Activated T-helper 9 cell treated with anti-CD3 and anti-CD28 coated beads, Interleukin-2, amount 50 U/mL, for 16 hours (primary cell): ENCODE data around the gene ABLIM3.

Experiments
- DNase-seq: peaks from one replicate; pipeline ENCODE4 v3.0.0-alpha.2; 2020; ENCODE audit warnings: low read depth

Gene ABLIM3

GRCh38 chr5:149133795-149134777, 7.2 kb upstream of the ABLIM3 start:
- no peak for DNase-seq

- DNase-seq = no peak
Measured at GRCh38 chr5:149134778-149135500, 6.4 kb upstream of the ABLIM3 start.

GRCh38 chr5:149135536-149136201, 5.6 kb upstream of the ABLIM3 start:
- DNase-seq = no peak

- DNase-seq = no peak
Measured at GRCh38 chr5:149138182-149138923, 2.9 kb upstream of the ABLIM3 start.

- DNase-seq = no peak
Measured at GRCh38 chr5:149140197-149141002, 893 bp upstream of the ABLIM3 start.

GRCh38 chr5:149141957-149142851, 911 bp downstream of the ABLIM3 start:
- no peak for DNase-seq

GRCh38 chr5:149143470-149143869, 2.2 kb downstream of the ABLIM3 start:
- DNase-seq = no peak

- no peak for DNase-seq
Measured at GRCh38 chr5:149144637-149145036, 3.3 kb downstream of the ABLIM3 start.

GRCh38 chr5:149145138-149145537, 3.8 kb downstream of the ABLIM3 start:
- no peak for DNase-seq

- DNase-seq = no peak
Measured at GRCh38 chr5:149147676-149148075, 6.4 kb downstream of the ABLIM3 start.

GRCh38 chr5:149149942-149150341, 8.6 kb downstream of the ABLIM3 start:
- no peak for DNase-seq

- no peak for DNase-seq
Measured at GRCh38 chr5:149150457-149150856, 9.2 kb downstream of the ABLIM3 start.

- no peak for DNase-seq
Measured at GRCh38 chr5:149151717-149152116, 10.4 kb downstream of the ABLIM3 start.

- no peak for DNase-seq
Measured at GRCh38 chr5:149152317-149152746, 11.0 kb downstream of the ABLIM3 start.

GRCh38 chr5:149153193-149153750, 12.0 kb downstream of the ABLIM3 start:
- no peak for DNase-seq

GRCh38 chr5:149153751-149154610, 12.7 kb downstream of the ABLIM3 start:
- DNase-seq = no peak

- DNase-seq = no peak
Measured at GRCh38 chr5:149154650-149155049, 13.4 kb downstream of the ABLIM3 start.

- no peak for DNase-seq
Measured at GRCh38 chr5:149156435-149157083, 15.3 kb downstream of the ABLIM3 start.
